ENCODE results near the gene SORBS1. TPM values are rescaled to one million over a fixed set of nuclear protein-coding genes. Genes with fewer than 3 reads are reported as not detected.
A peak's percentile ranks its signal among the peaks of the same experiment; 100 is the strongest.

The SORBS1 gene
- total and polyA plus RNA-seq, 9 of the 15 experiments (the other 6 are each of a cell fraction or from before 2014, with no cell fraction given): 2.0 to 13.3 (median 6.5) TPM

GRCh38 chr10:95450188-95450587 is 111.0 kb downstream of the SORBS1 start:
- Histone ChIP-seq H3K4me2 (ENCODE audit: insufficient read depth, low read length) (no peak overlapping the region), H2AFZ (ENCODE audit: low read depth, low read length) (no peak overlapping the region), H3K27ac (ENCODE audit: extremely low read depth, low read depth, low read length) (no peak overlapping the region), H3K36me3 (ENCODE audit: control insufficient read depth, insufficient read depth, low read length) (no peaks in the 10 kb centered on the region), H3K9ac (ENCODE audit: insufficient read depth in 1 of 2, low read depth in 2 of 2, low read length in 2 of 2) (no peak overlapping the region), H4K20me1 (replicated peaks; ENCODE audit: control insufficient read depth, insufficient read depth, low read length) (peaks cover 4% of the 10 kb centered on the region; the same call in 1 of the 2 replicates), H3K27me3 (ENCODE audit: control insufficient read depth in 2 of 2, insufficient read depth in 2 of 2, low read length in 2 of 2) (no peaks in the 10 kb centered on the region), H3K9me1 (ENCODE audit: control insufficient read depth, insufficient read depth, low read length) (no peaks in the 10 kb centered on the region), H3K4me1 (replicated peaks in 1 of 2; ENCODE audit: control insufficient read depth in 2 of 2, insufficient read depth in 2 of 2, low read length in 2 of 2) (peaks cover 0 to 8% of the 10 kb centered on the region in 2 experiments; a peak in 1 of 5 replicates), H3K9me3 (replicated peaks; ENCODE audit: control insufficient read depth, insufficient read depth, low read depth, low read length) (no peaks in the 10 kb centered on the region), H3K4me3 (no peak overlapping the region), H3K79me2 (ENCODE audit: control insufficient read depth, insufficient read depth, low read length) (no peaks in the 10 kb centered on the region)
- TF ChIP-seq DDX20 (tag; IDR thresholded peaks at IDR 0.05; ENCODE audit: low read depth): no peak
- no peak for TF ChIP-seq NR4A1 (CRISPR knock-in tag; IDR thresholded peaks at IDR 0.05)
- TF ChIP-seq NR4A1 (tag; IDR thresholded peaks at IDR 0.05): no peak
- intact Hi-C loops (cut with micrococcal nuclease): no loop called here
- ChIA-PET CTCF (ENCODE audit: low intra/inter-chr PET ratio) (no interaction called here), POLR2A (no interaction called here)
- BruUV-seq (replicated peaks): no TSS peak
- DNase-seq (ENCODE audit: extremely low read depth in 1 of 4, low spot score in 3 of 4) (no peak), ATAC-seq (no peak), FAIRE-seq (no peak)
- in situ Hi-C loops (cut with MboI): no loop called here
- 79% methylated on average over 3 of the region's 4 CpGs for WGBS (ENCODE audit: insufficient coverage, low coverage, missing lambda C conversion rate)

DNA sequence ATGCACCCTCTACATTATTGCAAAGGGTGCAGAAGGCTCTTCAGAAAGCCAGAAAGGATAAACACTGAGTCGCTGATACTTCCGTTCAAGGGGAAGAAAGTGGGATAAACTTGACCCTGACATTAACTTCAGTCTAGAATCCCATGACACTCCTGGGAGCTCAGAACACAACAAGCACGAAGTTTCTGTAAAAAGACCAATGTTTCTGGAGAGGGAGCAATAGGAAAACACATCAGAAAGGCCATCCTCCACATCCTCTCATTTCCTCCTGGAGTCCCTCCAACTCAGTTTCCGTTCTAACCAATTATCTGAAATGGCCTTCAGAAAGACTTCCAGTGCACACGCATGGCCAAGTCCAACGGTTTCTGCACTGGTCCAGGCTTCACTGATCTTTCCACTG is 113.5 kb downstream of the SORBS1 start:
- DNase-seq (ENCODE audit: extremely low read depth in 1 of 4, low spot score in 3 of 4) (no peak), ATAC-seq (no peak), FAIRE-seq (no peak)
- H3K36me3 ChIP-seq (ENCODE audit: control insufficient read depth, insufficient read depth, low read length): no peaks in the 10 kb centered on the region
- POLR2A ChIA-PET: interaction anchor here (0.5 kb wide), 1 partner anchor 13 kb away, joined by 4 read pairs; no protein-coding TSS in a partner anchor
- intact Hi-C loops (cut with micrococcal nuclease): no loop called here
- H2AFZ ChIP-seq (ENCODE audit: low read depth, low read length): 0 out of 2 replicates have a peak overlapping the region, but pooled peaks have one; percentile 12
- H3K4me3 ChIP-seq: no peak overlapping the region
- no peaks in the 10 kb centered on the region for H3K9me3 ChIP-seq (replicated peaks; ENCODE audit: control insufficient read depth, insufficient read depth, low read depth, low read length)
- CTCF ChIA-PET (ENCODE audit: low intra/inter-chr PET ratio): no interaction called here
- no peaks in the 10 kb centered on the region for H3K9me1 ChIP-seq (ENCODE audit: control insufficient read depth, insufficient read depth, low read length)
- no peak overlapping the region for H3K9ac ChIP-seq (ENCODE audit: insufficient read depth in 1 of 2, low read depth in 2 of 2, low read length in 2 of 2)
- no peaks in the 10 kb centered on the region for H3K27me3 ChIP-seq (ENCODE audit: control insufficient read depth in 2 of 2, insufficient read depth in 2 of 2, low read length in 2 of 2)
- 44% methylated on average over 5 of the region's 6 CpGs for WGBS (ENCODE audit: insufficient coverage, low coverage, missing lambda C conversion rate)
- H3K79me2 ChIP-seq (ENCODE audit: control insufficient read depth, insufficient read depth, low read length): no peaks in the 10 kb centered on the region
- BruUV-seq (replicated peaks): no TSS peak
- no peak overlapping the region for H3K27ac ChIP-seq (ENCODE audit: extremely low read depth, low read depth, low read length)
- H3K4me2 ChIP-seq (ENCODE audit: insufficient read depth, low read length): no peak overlapping the region
- peaks cover 4% of the 10 kb centered on the region; the same call in 1 of the 2 replicates for H4K20me1 ChIP-seq (replicated peaks; ENCODE audit: control insufficient read depth, insufficient read depth, low read length)
- TF ChIP-seq, protein P1, sequence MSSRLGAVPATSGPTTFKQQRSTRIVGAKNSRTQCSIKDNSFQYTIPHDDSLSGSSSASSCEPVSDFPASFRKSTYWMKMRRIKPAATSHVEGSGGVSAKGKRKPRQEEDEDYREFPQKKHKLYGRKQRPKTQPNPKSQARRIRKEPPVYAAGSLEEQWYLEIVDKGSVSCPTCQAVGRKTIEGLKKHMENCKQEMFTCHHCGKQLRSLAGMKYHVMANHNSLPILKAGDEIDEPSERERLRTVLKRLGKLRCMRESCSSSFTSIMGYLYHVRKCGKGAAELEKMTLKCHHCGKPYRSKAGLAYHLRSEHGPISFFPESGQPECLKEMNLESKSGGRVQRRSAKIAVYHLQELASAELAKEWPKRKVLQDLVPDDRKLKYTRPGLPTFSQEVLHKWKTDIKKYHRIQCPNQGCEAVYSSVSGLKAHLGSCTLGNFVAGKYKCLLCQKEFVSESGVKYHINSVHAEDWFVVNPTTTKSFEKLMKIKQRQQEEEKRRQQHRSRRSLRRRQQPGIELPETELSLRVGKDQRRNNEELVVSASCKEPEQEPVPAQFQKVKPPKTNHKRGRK (tag; IDR thresholded peaks at IDR 0.05): no peak
- TF ChIP-seq HMGN3 (IDR thresholded peaks at IDR 0.05; ENCODE audit: borderline replicate concordance, extremely low read depth, insufficient read length, low read depth, low read length) (no peak), L3MBTL2 (IDR thresholded peaks at IDR 0.05) (no peak), FOXP4 (CRISPR knock-in tag; IDR thresholded peaks at IDR 0.05; ENCODE audit: borderline replicate concordance) (no peak), NR3C1 (CRISPR knock-in tag; IDR thresholded peaks at IDR 0.05) (no peak), FUS (optimal IDR thresholded peaks at IDR 0.05; ENCODE audit: low read depth, low read length) (no peak)
- H3K4me1 ChIP-seq (replicated peaks in 1 of 2; ENCODE audit: control insufficient read depth in 2 of 2, insufficient read depth in 2 of 2, low read length in 2 of 2): peaks cover 0 to 8% of the 10 kb centered on the region in 2 experiments; a peak in 1 of 5 replicates
- in situ Hi-C loops (cut with MboI): no loop called here
